Measurements from ENCODE around the gene SHANK1.

- TF ChIP-seq ZSCAN12 (CRISPR knock-in tag; IDR thresholded peaks at IDR 0.05) (no peak), ZNF318 (CRISPR knock-in tag; IDR thresholded peaks at IDR 0.05) (no peak), WIZ (CRISPR knock-in tag; IDR thresholded peaks at IDR 0.05) (no peak), CBFB (CRISPR knock-in tag; IDR thresholded peaks at IDR 0.05) (no peak), POLR2AphosphoS5 (IDR thresholded peaks at IDR 0.05; ENCODE audit: low read depth, low read length) (no peak), CTCF (CRISPR knock-in tag; IDR thresholded peaks at IDR 0.05) (no peak), ZBTB3 (CRISPR knock-in tag; IDR thresholded peaks at IDR 0.05; ENCODE audit: borderline replicate concordance, low read depth) (no peak), ZFP36L2 (CRISPR knock-in tag; IDR thresholded peaks at IDR 0.05) (no peak), REST (IDR thresholded peaks at IDR 0.05; ENCODE audit: borderline replicate concordance in 1 of 2, low read depth in 1 of 2, low read length in 2 of 2) (no peak), HDAC2 (CRISPR knock-in tag; IDR thresholded peaks at IDR 0.05) (no peak), CEBPB (IDR thresholded peaks at IDR 0.05; ENCODE audit: borderline replicate concordance, low read depth, low read length) (no peak), CREB1 (IDR thresholded peaks at IDR 0.05) (no peak), CREB1 (CRISPR knock-in tag; IDR thresholded peaks at IDR 0.05) (no peak), SMAD1 (CRISPR knock-in tag; IDR thresholded peaks at IDR 0.05; ENCODE audit: borderline replicate concordance, low read depth) (no peak)
Observed at GRCh38 chr19:50702158-50702870, 17.3 kb downstream of the SHANK1 start.

Measured in HepG2 (cell line).